HCT116 (cell line): ENCODE measurements around the gene PLEKHA6. TPM values are rescaled to one million over a fixed set of nuclear protein-coding genes. Genes with fewer than 3 reads are reported as not detected.

ENCODE experiments used
- ATAC-seq: fragments of 200-7000 bp; cut with Tn5 transposase; 2 replicates; pipeline ENCODE4 v1.9.1; 2020; ENCODE audit warnings: mild to moderate bottlenecking, moderate library complexity
- BruUV-seq: library from RNA; stranded (reverse); fragments of 400-500 nt; replicated peaks from 2 replicates; lab custom pipeline; 2021; lab: Mats Ljungman, UMichigan
- CTCF ChIA-PET: fragments of 300-600 bp; sonication (Branson Sonifier 250); formaldehyde crosslinking; loops from one replicate; lab custom pipeline; 2021; ENCODE audit warnings: antibody characterized with exemption; lab: Charles Lee
- POLR2A ChIA-PET: fragments of 300-600, 350-600 bp; sonication (Branson Sonifier 250); formaldehyde crosslinking; loops from one replicate; lab custom pipeline; 2021; ENCODE audit warnings: antibody characterized with exemption; lab: Charles Lee
- RAD21 ChIA-PET, 2 experiments: fragments of 300-600 bp; sonication (Branson Sonifier 250); formaldehyde crosslinking; loops; one replicate each; lab custom pipeline; 2023; ENCODE audit warnings: low total read pairs in 2 of 2; ENCODE audit not compliant: uncharacterized antibody in 2 of 2, unreplicated experiment in 2 of 2, low non-redundant PET in 1 of 2; lab: Charles Lee
- DNase-seq: peaks from one replicate; pipeline ENCODE4 v3.0.0-alpha.2; 2010; ENCODE audit warnings: low read depth, low spot score
- H2AFZ ChIP-seq: fragments of 200-600 bp; shearing (Covaris generic), sonication (generic); 2 replicates; pipeline ENCODE4 v1.6.1; 2017; ENCODE audit warnings: low read depth, mixed run types, mixed read lengths, antibody characterized with exemption, low read length; ENCODE audit not compliant: poor library complexity, severe bottlenecking
- H3K27ac ChIP-seq: 2 replicates; pipeline ENCODE4 v1.5.1; 2012; ENCODE audit warnings: low read depth, low read length
- H3K27me3 ChIP-seq: fragments of 200-600 bp; sonication (generic); 2 replicates; pipeline ENCODE4 v1.6.1; 2016; ENCODE audit warnings: mixed run types, low read length, mixed read lengths; ENCODE audit not compliant: insufficient read depth
- H3K36me3 ChIP-seq, 2 experiments: fragments of 200-500 bp in 1 of 2; fragments of 200-600 bp in 1 of 2; sonication (Bioruptor generic) in 1 of 2; sonication (generic) in 1 of 2; 2 replicates each; pipeline versions ENCODE4 v1.5.1 to v1.6.1; 2014 to 2016; ENCODE audit warnings: low read length in 2 of 2, inconsistent platforms in 1 of 2, mixed read lengths in 1 of 2, mixed run types in 1 of 2; ENCODE audit not compliant: insufficient read depth in 2 of 2, control insufficient read depth in 1 of 2
- H3K4me1 ChIP-seq, 2 experiments: fragments of 200-600 bp in 1 of 2; sonication (generic) in 1 of 2; 2 replicates each; pipeline versions ENCODE4 v1.5.1 to v1.6.1; 2012 to 2017; ENCODE audit warnings: low read length in 2 of 2, inconsistent platforms in 1 of 2, mild to moderate bottlenecking in 1 of 2, mixed read lengths in 1 of 2, mixed run types in 1 of 2, moderate library complexity in 1 of 2; ENCODE audit not compliant: insufficient read depth in 2 of 2, control insufficient read depth in 1 of 2
- H3K4me2 ChIP-seq: fragments of 200-600 bp; sonication (generic); 2 replicates; pipeline ENCODE4 v1.6.1; 2017; ENCODE audit warnings: mixed run types, low read length, mixed read lengths
- H3K4me3 ChIP-seq, 2 experiments: fragments of 200-600 bp in 1 of 2; sonication (generic) in 1 of 2; replicated peaks in 1 of 2; 2 replicates each; pipeline ENCODE4 v1.5.1; 2011 to 2016; ENCODE audit warnings: low read length in 2 of 2, control low read depth in 1 of 2, low read depth in 1 of 2, mild to moderate bottlenecking in 1 of 2, mixed read lengths in 1 of 2, mixed run types in 1 of 2
- H3K79me2 ChIP-seq: fragments of 200-600 bp; sonication (generic); 2 replicates; pipeline ENCODE4 v1.6.1; 2017; ENCODE audit warnings: mild to moderate bottlenecking, mixed run types, low read length, moderate library complexity, mixed read lengths; ENCODE audit not compliant: insufficient read depth
- H3K9ac ChIP-seq: fragments of 200-600 bp; sonication (generic); 2 replicates; pipeline ENCODE4 v1.6.1; 2016; ENCODE audit warnings: low read length, mixed read lengths
- H3K9me2 ChIP-seq: fragments of 200-600 bp; sonication (generic), shearing (Covaris generic); 2 replicates; pipeline ENCODE4 v1.6.1; 2017; ENCODE audit warnings: mixed run types, mild to moderate bottlenecking, moderate library complexity; ENCODE audit not compliant: insufficient read depth
- H3K9me3 ChIP-seq, 2 experiments: fragments of 200-500 bp in 1 of 2; fragments of 200-600 bp in 1 of 2; sonication (Bioruptor generic) in 1 of 2; sonication (generic) in 1 of 2; 2 replicates each; pipeline ENCODE4 v1.6.1; 2014 to 2017; ENCODE audit warnings: low read length in 2 of 2, mixed read lengths in 2 of 2, inconsistent platforms in 1 of 2, low read depth in 1 of 2, mild to moderate bottlenecking in 1 of 2, mixed run types in 1 of 2, moderate library complexity in 1 of 2; ENCODE audit not compliant: control insufficient read depth in 1 of 2, insufficient read depth in 1 of 2
- H4K20me1 ChIP-seq: fragments of 200-600 bp; sonication (generic), shearing (Covaris generic); 2 replicates; pipeline ENCODE4 v1.6.1; 2017; ENCODE audit warnings: mixed run types, mild to moderate bottlenecking, moderate library complexity; ENCODE audit not compliant: insufficient read depth
- ATF3 ChIP-seq: IDR thresholded peaks from 2 replicates; pipeline ENCODE4 v1.6.1; 2012
- CTCF ChIP-seq, 3 experiments: fragments of 200-600 bp in 1 of 3; sonication (generic) in 1 of 3; IDR thresholded peaks in 2 of 3; conservative IDR thresholded peaks in 1 of 3; 2 replicates each; pipeline ENCODE4 v1.5.1; 2012 to 2017; ENCODE audit warnings: low read depth in 2 of 3, low read length in 2 of 3, antibody characterized with exemption in 1 of 3, borderline replicate concordance in 1 of 3, control low read depth in 1 of 3, mild to moderate bottlenecking in 1 of 3, mixed read lengths in 1 of 3, mixed run types in 1 of 3, moderate library complexity in 1 of 3; ENCODE audit not compliant: insufficient read depth in 1 of 3
- ELF1 ChIP-seq: IDR thresholded peaks from 2 replicates; pipeline ENCODE4 v1.6.1; 2012; ENCODE audit warnings: low read depth, borderline replicate concordance
- EZH2 ChIP-seq: fragments of 200-600 bp; sonication (generic); IDR thresholded peaks from 2 replicates; pipeline ENCODE4 v1.6.1; 2017; ENCODE audit warnings: antibody characterized with exemption, mixed run types
- EZH2phosphoT487 ChIP-seq: fragments of 200-600 bp; IDR thresholded peaks from 2 replicates; pipeline ENCODE4 v1.6.1; 2018; ENCODE audit warnings: antibody characterized with exemption, borderline replicate concordance
- FOSL1 ChIP-seq: IDR thresholded peaks from 2 replicates; pipeline ENCODE4 v1.6.1; 2012; ENCODE audit warnings: low read depth
- JUND ChIP-seq: IDR thresholded peaks from 2 replicates; pipeline ENCODE4 v1.6.1; 2012
- MAX ChIP-seq: IDR thresholded peaks from 2 replicates; pipeline ENCODE4 v1.6.1; 2012
- POLR2A ChIP-seq: IDR thresholded peaks from 2 replicates; pipeline ENCODE4 v1.7.0; 2011; ENCODE audit warnings: borderline replicate concordance; ENCODE audit not compliant: insufficient read depth, insufficient read length; ENCODE audit errors: extremely low read depth
- POLR2AphosphoS5 ChIP-seq: IDR thresholded peaks from 2 replicates; pipeline ENCODE4 v1.6.1; 2011; ENCODE audit warnings: mild to moderate bottlenecking, low read depth, low read length, moderate library complexity
- REST ChIP-seq: IDR thresholded peaks from 2 replicates; pipeline ENCODE4 v1.6.1; 2012; ENCODE audit warnings: low read depth
- SIN3A ChIP-seq: IDR thresholded peaks from 2 replicates; pipeline ENCODE4 v1.6.1; 2012; ENCODE audit warnings: low read depth
- SRF ChIP-seq: IDR thresholded peaks from 2 replicates; pipeline ENCODE4 v1.6.1; 2012; ENCODE audit warnings: low read depth
- TCF7L2 ChIP-seq: IDR thresholded peaks from 2 replicates; pipeline ENCODE4 v1.7.0; 2011; ENCODE audit warnings: borderline replicate concordance, inconsistent platforms; ENCODE audit not compliant: insufficient read depth, insufficient read length; ENCODE audit errors: extremely low read depth
- YY1 ChIP-seq: IDR thresholded peaks from 2 replicates; pipeline ENCODE4 v1.6.1; 2011; ENCODE audit warnings: low read length, low read depth, moderate library complexity, mild to moderate bottlenecking; ENCODE audit not compliant: insufficient replicate concordance; ENCODE audit errors: extremely low read depth
- ZBTB33 ChIP-seq: IDR thresholded peaks from 2 replicates; pipeline ENCODE4 v1.6.1; 2011; ENCODE audit warnings: mild to moderate bottlenecking, low read length, moderate library complexity; ENCODE audit not compliant: insufficient replicate concordance; ENCODE audit errors: extremely low read depth
- ZFX ChIP-seq: fragments of 450-650 bp; IDR thresholded peaks from 2 replicates; pipeline ENCODE4 v1.6.1; 2017
- ZNF274 ChIP-seq: fragments of 200-500 bp; sonication (Bioruptor generic); IDR thresholded peaks from 2 replicates; pipeline ENCODE4 v1.6.1; 2014; ENCODE audit warnings: mild to moderate bottlenecking, low read depth, low read length, inconsistent platforms
- intact Hi-C: fragments of 100-400 bp; cut with micrococcal nuclease; formaldehyde crosslinking; loops from 2 replicates; pipeline ENCODE4 v1.10.0; 2022
- total RNA-seq: library from RNA; stranded (reverse); gene quantifications from one replicate; pipeline ENCODE4 v1.2.1, GENCODE V29; 2021; ENCODE audit not compliant: unreplicated experiment

Gene PLEKHA6
- total RNA-seq, 1 experiment from 2014 or later = 13.1 TPM

- no peak overlapping the region for H3K4me2 ChIP-seq
- H3K9ac ChIP-seq = no peak overlapping the region
- CTCF ChIA-PET = no interaction called here
These were observed 19.4 kb downstream of the PLEKHA6 start for GRCh38 chr1:204340081-204340889.

More at GRCh38 chr1:204340081-204340889, 19.4 kb downstream of the PLEKHA6 start:
- no peaks in the 10 kb centered on the region; a peak in 1 of 4 replicates for H3K4me1 ChIP-seq
- H3K27ac ChIP-seq = no peak overlapping the region
- H3K27me3 ChIP-seq = no peaks in the 10 kb centered on the region
- no peak for ATAC-seq
- DNase-seq = no peak
- BruUV-seq = no TSS peak
- intact Hi-C loops = no loop called here
- no peak overlapping the region for H3K4me3 ChIP-seq
- H4K20me1 ChIP-seq = no peaks in the 10 kb centered on the region
- ChIA-PET RAD21 (no interaction called here), POLR2A (no interaction called here)
- no peaks in the 10 kb centered on the region for H3K36me3 ChIP-seq
- no peaks in the 10 kb centered on the region for H3K9me2 ChIP-seq
- no peak for TF ChIP-seq FOSL1
- no peak for TF ChIP-seq SRF
- no peak for TF ChIP-seq JUND
- TF ChIP-seq EZH2 = no peak
- TF ChIP-seq ATF3 = no peak
- TF ChIP-seq EZH2phosphoT487 = no peak
- TF ChIP-seq REST = no peak
- TF ChIP-seq YY1 = no peak
- no peak for TF ChIP-seq ZFX
- no peak for TF ChIP-seq CTCF (IDR thresholded peaks at IDR 0.05 in 2 of 3, conservative IDR thresholded peaks at IDR 0.05 in 1 of 3; ENCODE audit: borderline replicate concordance in 1 of 3, insufficient read depth in 1 of 3, low read depth in 2 of 3, low read length in 2 of 3)
- TF ChIP-seq TCF7L2 = no peak
- no peak for TF ChIP-seq MAX
- TF ChIP-seq POLR2AphosphoS5 = no peak
- TF ChIP-seq ZNF274 = no peak
- TF ChIP-seq ZBTB33 = no peak
- no peak for TF ChIP-seq POLR2A
- no peak for TF ChIP-seq ELF1
- no peak for TF ChIP-seq SIN3A
- H3K9me3 ChIP-seq = no peaks in the 10 kb centered on the region
- no peaks in the 10 kb centered on the region; the same call in 1 of the 2 replicates for H3K79me2 ChIP-seq
- H2AFZ ChIP-seq = no peak overlapping the region
